ENCODE results near the gene STOM. TPM values are rescaled to one million over a fixed set of nuclear protein-coding genes. Genes with fewer than 3 reads are reported as not detected.
A peak's percentile ranks its signal among the peaks of the same experiment; 100 is the strongest.

STOM gene
- polyA plus RNA-seq, 3 donors, result 23.8 to 66.9 (median 63.8) TPM

DNA sequence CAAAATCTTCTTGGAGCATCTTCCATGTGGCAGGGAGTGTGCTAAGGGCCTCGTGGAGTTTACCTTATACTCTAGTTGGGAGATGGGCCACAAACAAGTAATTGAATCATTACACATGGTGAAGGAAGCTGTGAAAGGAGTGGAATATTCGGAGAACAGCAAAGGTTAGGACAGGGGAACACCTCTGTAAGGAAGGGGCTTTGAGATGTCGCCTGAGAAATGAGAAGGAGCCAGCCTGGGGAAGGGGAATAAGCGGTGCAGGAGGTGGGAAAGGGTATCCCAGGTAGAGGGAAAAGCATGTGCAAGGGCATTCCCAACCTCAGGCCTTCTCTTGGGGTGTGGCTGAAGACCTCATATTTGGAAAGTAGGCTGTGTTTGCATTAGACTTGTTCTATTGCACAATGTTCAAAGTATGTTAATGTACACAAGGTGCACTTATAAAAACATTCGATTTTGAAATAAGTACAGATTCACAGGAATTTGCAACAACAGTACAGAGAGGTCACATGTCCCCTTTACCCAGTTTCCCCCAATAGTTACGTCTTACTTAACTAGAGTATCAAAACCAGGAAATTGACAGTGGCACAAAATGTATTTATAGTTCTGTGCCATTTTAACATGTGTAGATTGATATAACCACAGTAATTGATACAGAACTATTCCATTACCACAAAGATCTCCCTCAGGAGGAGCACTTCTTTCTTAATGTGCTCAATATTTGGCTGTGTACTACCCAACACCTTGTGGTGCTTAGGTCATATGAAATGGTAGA lies 2.4 kb upstream of the STOM start:
- Histone ChIP-seq H3K4me3 (replicated peaks in 1 of 3; ENCODE audit: low read depth in 2 of 3, low read length in 3 of 3) (no peak overlapping the region), H2AFZ (ENCODE audit: insufficient read depth, low read depth, low read length, poor library complexity, severe bottlenecking) (peak overlapping the region; percentile 30), H4K20me1 (ENCODE audit: insufficient read depth, low read length) (no peaks in the 10 kb centered on the region), H3K4me2 (replicated peaks; ENCODE audit: extremely low read depth, low read length, poor library complexity, severe bottlenecking) (no peak overlapping the region), H3K4me1 (ENCODE audit: control insufficient read depth in 1 of 2, insufficient read depth in 2 of 2, low read length in 2 of 2) (peaks cover 25 to 36% of the 10 kb centered on the region in 2 donors), H3K9ac (ENCODE audit: insufficient read depth, low read length, poor library complexity, severe bottlenecking) (no peak overlapping the region), H3K36me3 (replicated peaks in 1 of 2; ENCODE audit: control insufficient read depth in 1 of 2, insufficient read depth in 2 of 2, low read length in 2 of 2) (no peaks in the 10 kb centered on the region), H3K9me3 (replicated peaks in 1 of 2; ENCODE audit: control insufficient read depth in 1 of 2, insufficient read depth in 1 of 2, low read length in 2 of 2) (no peaks in the 10 kb centered on the region), H3K27me3 (ENCODE audit: control insufficient read depth in 2 of 2, insufficient read depth in 2 of 2, low read length in 2 of 2) (no peaks in the 10 kb centered on the region), H3K79me2 (ENCODE audit: insufficient read depth, low read length) (peaks cover 18% of the 10 kb centered on the region), H3K27ac (ENCODE audit: low read depth in 1 of 2, low read length in 2 of 2) (no peak overlapping the region)
- no peaks in the 10 kb centered on the region for H3K36me3 Mint-ChIP-seq
- no peak overlapping the region for H3K4me3 Mint-ChIP-seq
- H3K27me3 Mint-ChIP-seq (ENCODE audit: low read depth in 3 of 3), result peaks cover 0 to 2% (median 1%) of the 10 kb centered on the region in 3 donors
- no peak for DNase-seq
- WGBS (ENCODE audit: insufficient coverage), result 93% methylated on average over 3 of the region's 6 CpGs
- no peak for TF ChIP-seq CTCF (IDR thresholded peaks at IDR 0.05)
- peaks cover 0 to 4% (median 0%) of the 10 kb centered on the region in 7 donors for H3K9me3 Mint-ChIP-seq
- peaks cover 42% of the 10 kb centered on the region for H3K4me1 Mint-ChIP-seq
- intact Hi-C loops (cut with micrococcal nuclease), result loop anchor here in 1 of 2 donors (5.0 kb wide), 1 partner anchor 170 kb away; the partner anchor contains the start of gene RAB14
- peak overlapping the region in 2 of 7 donors; percentile 3 to 51 for H3K27ac Mint-ChIP-seq

GRCh38 chr9:121371495-121372061 lies 1.5 kb upstream of the STOM start:
- Histone ChIP-seq H3K9me3 (replicated peaks in 1 of 2; ENCODE audit: control insufficient read depth in 1 of 2, insufficient read depth in 1 of 2, low read length in 2 of 2) (no peaks in the 10 kb centered on the region), H3K27me3 (ENCODE audit: control insufficient read depth in 2 of 2, insufficient read depth in 2 of 2, low read length in 2 of 2) (no peaks in the 10 kb centered on the region), H3K36me3 (replicated peaks in 1 of 2; ENCODE audit: control insufficient read depth in 1 of 2, insufficient read depth in 2 of 2, low read length in 2 of 2) (no peaks in the 10 kb centered on the region), H3K4me3 (replicated peaks in 1 of 3; ENCODE audit: low read depth in 2 of 3, low read length in 3 of 3) (no peak overlapping the region), H3K79me2 (ENCODE audit: insufficient read depth, low read length) (peaks cover 27% of the 10 kb centered on the region), H3K27ac (ENCODE audit: low read depth in 1 of 2, low read length in 2 of 2) (no peak overlapping the region), H4K20me1 (ENCODE audit: insufficient read depth, low read length) (no peaks in the 10 kb centered on the region), H3K4me1 (ENCODE audit: control insufficient read depth in 1 of 2, insufficient read depth in 2 of 2, low read length in 2 of 2) (peaks cover 27 to 44% of the 10 kb centered on the region in 2 donors), H3K9ac (ENCODE audit: insufficient read depth, low read length, poor library complexity, severe bottlenecking) (no peak overlapping the region), H2AFZ (ENCODE audit: insufficient read depth, low read depth, low read length, poor library complexity, severe bottlenecking) (no peak overlapping the region), H3K4me2 (replicated peaks; ENCODE audit: extremely low read depth, low read length, poor library complexity, severe bottlenecking) (no peak overlapping the region)
- Mint-ChIP-seq H3K27ac (peak overlapping the region in 5 of 7 donors; percentile 3 to 92 (median 70)), H3K4me1 (peaks cover 50% of the 10 kb centered on the region), H3K4me3 (no peak overlapping the region), H3K9me3 (peaks cover 0 to 4% (median 0%) of the 10 kb centered on the region in 7 donors), H3K27me3 (ENCODE audit: low read depth in 3 of 3) (peaks cover 0 to 2% (median 1%) of the 10 kb centered on the region in 3 donors), H3K36me3 (peaks cover 0 to 3% of the 10 kb centered on the region in 2 donors)
- DNase-seq, result no peak
- TF ChIP-seq CTCF (IDR thresholded peaks at IDR 0.05), result no peak
- intact Hi-C loops (cut with micrococcal nuclease), result loop anchor here in 1 of 2 donors (5.0 kb wide), 1 partner anchor 169 kb away; the partner anchor contains the start of gene RAB14
- 76% methylated on average over 3 of the region's 4 CpGs for WGBS (ENCODE audit: insufficient coverage)
